HepG2 (cell line): Measurements from ENCODE around the gene C14orf119. TPM values are rescaled to one million over a fixed set of nuclear protein-coding genes. Genes with fewer than 3 reads are reported as not detected.
A peak's percentile ranks its signal among the peaks of the same experiment; 100 is the strongest.

ENCODE experiments used
- ARID2 ChIP-seq: sonication (generic); formaldehyde crosslinking; IDR thresholded peaks from 2 replicates; pipeline ENCODE4 v1.8.1; 2022; ENCODE audit warnings: mild to moderate bottlenecking, missing genetic modification reagents, borderline replicate concordance
- CHD4 ChIP-seq: fragments of 200-600 bp; sonication (generic); IDR thresholded peaks from 2 replicates; pipeline ENCODE4 v1.7.0; 2017; ENCODE audit warnings: mild to moderate bottlenecking, low read length, borderline replicate concordance
- FOXC1 ChIP-seq: sonication (generic); formaldehyde crosslinking; IDR thresholded peaks from 2 replicates; pipeline ENCODE4 v1.8.0; 2022; ENCODE audit warnings: mild to moderate bottlenecking, missing genetic modification reagents, borderline replicate concordance
- HHEX ChIP-seq: IDR thresholded peaks from 2 replicates; pipeline ENCODE4 v1.6.1; 2016; ENCODE audit warnings: control low read depth
- HNF4A ChIP-seq: sonication (generic); formaldehyde crosslinking; IDR thresholded peaks from 2 replicates; pipeline ENCODE4 v1.4.0; 2020; ENCODE audit warnings: missing genetic modification reagents
- HNF4G ChIP-seq, 2 experiments: sonication (generic) in 1 of 2; formaldehyde crosslinking in 1 of 2; IDR thresholded peaks; 2 replicates each; pipeline versions ENCODE4 v1.4.0 to v1.6.1; 2011 to 2020; ENCODE audit warnings: borderline replicate concordance in 2 of 2, low read depth in 2 of 2, mild to moderate bottlenecking in 2 of 2, low read length in 1 of 2, missing genetic modification reagents in 1 of 2, moderate library complexity in 1 of 2
- MATR3 ChIP-seq: sonication (generic); formaldehyde crosslinking; IDR thresholded peaks from 2 replicates; pipeline ENCODE4 v1.4.0; 2020; ENCODE audit warnings: missing genetic modification reagents
- PHF5A ChIP-seq: IDR thresholded peaks from one replicate; pipeline ENCODE4 v1.6.1; 2018; ENCODE audit warnings: low read depth, missing genetic modification reagents; ENCODE audit not compliant: unreplicated experiment
- POLR2AphosphoS2 ChIP-seq: IDR thresholded peaks from 2 replicates; pipeline ENCODE4 v1.6.1; 2011; ENCODE audit warnings: low read depth, low read length, improper control_type of control experiment
- THAP7 ChIP-seq: sonication (generic); formaldehyde crosslinking; IDR thresholded peaks from 2 replicates; pipeline ENCODE4 v1.8.1; 2023; ENCODE audit warnings: mild to moderate bottlenecking, missing genetic modification reagents
- ZBTB20 ChIP-seq: sonication (generic); formaldehyde crosslinking; IDR thresholded peaks from 2 replicates; pipeline ENCODE4 v1.8.1; 2023; ENCODE audit warnings: missing genetic modification reagents, low read depth, mild to moderate bottlenecking, borderline replicate concordance
- ZBTB3 ChIP-seq: sonication (generic); formaldehyde crosslinking; IDR thresholded peaks from 2 replicates; pipeline ENCODE4 v1.4.0; 2020; ENCODE audit warnings: low read depth, mild to moderate bottlenecking, moderate library complexity, missing genetic modification reagents, borderline replicate concordance
- ZBTB42 ChIP-seq: sonication (generic); formaldehyde crosslinking; IDR thresholded peaks from 2 replicates; pipeline ENCODE4 v1.5.0; 2020; ENCODE audit warnings: mild to moderate bottlenecking, missing genetic modification reagents
- ZMAT5 ChIP-seq: sonication (generic); formaldehyde crosslinking; IDR thresholded peaks from 2 replicates; pipeline ENCODE4 v1.5.0; 2020; ENCODE audit warnings: mild to moderate bottlenecking, low read depth, missing genetic modification reagents, borderline replicate concordance
- ZNF224 ChIP-seq: sonication (generic); formaldehyde crosslinking; IDR thresholded peaks from 2 replicates; pipeline ENCODE4 v1.5.0; 2020; ENCODE audit warnings: mild to moderate bottlenecking, missing genetic modification reagents
- ZNF33B ChIP-seq: sonication (generic); formaldehyde crosslinking; IDR thresholded peaks from 2 replicates; pipeline ENCODE4 v1.5.1; 2020; ENCODE audit warnings: mild to moderate bottlenecking, missing genetic modification reagents
- ZNF841 ChIP-seq: sonication (generic); formaldehyde crosslinking; IDR thresholded peaks from 2 replicates; pipeline ENCODE4 v1.8.1; 2023; ENCODE audit warnings: missing genetic modification reagents, borderline replicate concordance
- ZNF878 ChIP-seq: sonication (generic); formaldehyde crosslinking; IDR thresholded peaks from 2 replicates; pipeline ENCODE4 v1.8.1; 2023; ENCODE audit warnings: mild to moderate bottlenecking, missing genetic modification reagents, moderate library complexity
- ZNF879 ChIP-seq: sonication (generic); formaldehyde crosslinking; IDR thresholded peaks from 2 replicates; pipeline ENCODE4 v1.8.1; 2023; ENCODE audit warnings: missing genetic modification reagents
- polyA plus RNA-seq, 8 experiments: library from polyadenylated mRNA; depleted of rRNA in 3 of 8; stranded (reverse) in 7 of 8; unstranded in 1 of 8; fragments of >200 nt; fragmentation: Illumina TruSeq in 4 of 8; extraction: Trizol in 4 of 8; gene quantifications; 2 replicates each; pipeline versions ENCODE4 v1.2.1 to v1.2.3, GENCODE V29; 2011 to 2016; ENCODE audit warnings: low read depth in 4 of 8, missing spikeins in 1 of 8, mixed read lengths in 1 of 8; ENCODE audit not compliant: insufficient read depth in 1 of 8
- total RNA-seq, 5 experiments: library from RNA; depleted of rRNA; stranded (reverse); fragments of >200 nt; fragmentation: Illumina TruSeq; extraction: Trizol; gene quantifications; 2 replicates each; pipeline ENCODE4 v1.2.3, GENCODE V29; 2016; ENCODE audit warnings: low read depth in 1 of 5
- TF ChIP-seq, protein P1 (sequence below): sonication (generic); formaldehyde crosslinking; IDR thresholded peaks from 2 replicates; pipeline ENCODE4 v1.4.0; 2020; ENCODE audit warnings: low read depth, missing genetic modification reagents
- TF ChIP-seq, protein P2 (sequence below): IDR thresholded peaks from 2 replicates; pipeline ENCODE4 v1.6.1; 2016; ENCODE audit warnings: missing compliant biosample characterization, missing genetic modification reagents, borderline replicate concordance
- TF ChIP-seq, protein P3 (sequence below): sonication (generic); formaldehyde crosslinking; IDR thresholded peaks from 2 replicates; pipeline ENCODE4 v1.5.0; 2020; ENCODE audit warnings: missing genetic modification reagents, mild to moderate bottlenecking, borderline replicate concordance

Gene C14orf119
- total and polyA plus RNA-seq, 2 of the 13 experiments (the other 11 are each of a cell fraction or from before 2014, with no cell fraction given), result 117 to 206 TPM

DNA sequence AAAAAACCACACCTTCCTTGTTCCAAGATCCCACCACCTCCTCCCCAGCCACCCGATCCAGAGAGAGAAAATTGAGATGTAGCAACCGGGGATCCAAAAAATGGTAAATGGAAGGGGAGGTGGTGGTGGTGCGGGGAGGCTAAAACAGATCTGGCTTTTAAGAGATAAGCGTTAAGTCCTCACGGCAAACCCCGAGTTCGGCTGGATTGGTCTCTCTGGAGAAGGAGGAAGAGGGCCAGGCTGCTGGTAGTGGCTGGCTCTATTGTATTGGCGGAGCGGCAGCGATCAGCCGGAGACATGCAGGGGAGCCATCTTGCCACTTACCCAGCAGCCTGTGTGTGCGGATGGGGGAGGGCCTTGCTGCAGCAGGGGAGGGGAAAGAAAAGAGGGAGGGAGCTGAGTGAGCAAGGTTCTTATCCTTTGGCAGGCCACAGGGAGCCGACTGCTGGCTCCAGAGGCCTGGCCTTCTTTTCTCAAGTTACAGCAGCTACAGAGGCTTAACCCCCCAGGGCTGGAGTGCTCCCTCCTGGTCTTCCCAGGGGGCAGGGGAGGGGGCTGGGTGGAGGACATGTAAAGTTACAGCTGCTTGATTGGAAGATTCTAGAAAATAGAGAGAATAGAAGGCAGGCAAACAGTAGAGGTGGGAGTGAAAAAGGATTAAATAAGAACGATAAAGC is 23.9 kb upstream of the C14orf119 start (continued):
- TF ChIP-seq FOXC1 (CRISPR knock-in tag) (peak; percentile 80), POLR2AphosphoS2 (peak; percentile 96), ARID2 (CRISPR knock-in tag) (peak; percentile 98), CHD4 (no peak), ZNF841 (CRISPR knock-in tag) (no peak), ZBTB20 (peak; percentile 43; the same call in 1 of the 2 replicates), PHF5A (peak; percentile 65), THAP7 (CRISPR knock-in tag) (peak; percentile 94), HHEX (no peak), ZNF33B (peak; percentile 75), ZBTB42 (CRISPR knock-in tag) (no peak), HNF4A (CRISPR knock-in tag) (0 out of 2 replicates have a peak, but pooled peaks have one; percentile 23), ZNF878 (CRISPR knock-in tag) (no peak), HNF4G (IDR thresholded peaks at IDR 0.05; ENCODE audit: borderline replicate concordance, low read depth, low read length) (0 out of 2 replicates have a peak, but pooled peaks have one; percentile 5), HNF4G (CRISPR knock-in tag; IDR thresholded peaks at IDR 0.05; ENCODE audit: borderline replicate concordance, low read depth) (0 out of 2 replicates have a peak, but pooled peaks have one; percentile 58), ZNF879 (peak; percentile 94), ZBTB3 (CRISPR knock-in tag) (0 out of 2 replicates have a peak, but pooled peaks have one; percentile 79), ZNF224 (peak; percentile 91; the same call in 1 of the 2 replicates), MATR3 (CRISPR knock-in tag) (no peak), ZMAT5 (CRISPR knock-in tag) (no peak)
- TF ChIP-seq, protein P1, sequence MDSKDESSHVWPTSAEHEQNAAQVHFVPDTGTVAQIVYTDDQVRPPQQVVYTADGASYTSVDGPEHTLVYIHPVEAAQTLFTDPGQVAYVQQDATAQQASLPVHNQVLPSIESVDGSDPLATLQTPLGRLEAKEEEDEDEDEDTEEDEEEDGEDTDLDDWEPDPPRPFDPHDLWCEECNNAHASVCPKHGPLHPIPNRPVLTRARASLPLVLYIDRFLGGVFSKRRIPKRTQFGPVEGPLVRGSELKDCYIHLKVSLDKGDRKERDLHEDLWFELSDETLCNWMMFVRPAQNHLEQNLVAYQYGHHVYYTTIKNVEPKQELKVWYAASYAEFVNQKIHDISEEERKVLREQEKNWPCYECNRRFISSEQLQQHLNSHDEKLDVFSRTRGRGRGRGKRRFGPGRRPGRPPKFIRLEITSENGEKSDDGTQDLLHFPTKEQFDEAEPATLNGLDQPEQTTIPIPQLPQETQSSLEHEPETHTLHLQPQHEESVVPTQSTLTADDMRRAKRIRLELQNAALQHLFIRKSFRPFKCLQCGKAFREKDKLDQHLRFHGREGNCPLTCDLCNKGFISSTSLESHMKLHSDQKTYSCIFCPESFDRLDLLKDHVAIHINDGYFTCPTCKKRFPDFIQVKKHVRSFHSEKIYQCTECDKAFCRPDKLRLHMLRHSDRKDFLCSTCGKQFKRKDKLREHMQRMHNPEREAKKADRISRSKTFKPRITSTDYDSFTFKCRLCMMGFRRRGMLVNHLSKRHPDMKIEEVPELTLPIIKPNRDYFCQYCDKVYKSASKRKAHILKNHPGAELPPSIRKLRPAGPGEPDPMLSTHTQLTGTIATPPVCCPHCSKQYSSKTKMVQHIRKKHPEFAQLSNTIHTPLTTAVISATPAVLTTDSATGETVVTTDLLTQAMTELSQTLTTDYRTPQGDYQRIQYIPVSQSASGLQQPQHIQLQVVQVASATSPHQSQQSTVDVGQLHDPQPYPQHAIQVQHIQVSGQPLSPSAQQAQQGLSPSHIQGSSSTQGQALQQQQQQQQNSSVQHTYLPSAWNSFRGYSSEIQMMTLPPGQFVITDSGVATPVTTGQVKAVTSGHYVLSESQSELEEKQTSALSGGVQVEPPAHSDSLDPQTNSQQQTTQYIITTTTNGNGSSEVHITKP (CRISPR knock-in tag), result peak; percentile 43; the same call in 1 of the 2 replicates
- TF ChIP-seq, protein P2, sequence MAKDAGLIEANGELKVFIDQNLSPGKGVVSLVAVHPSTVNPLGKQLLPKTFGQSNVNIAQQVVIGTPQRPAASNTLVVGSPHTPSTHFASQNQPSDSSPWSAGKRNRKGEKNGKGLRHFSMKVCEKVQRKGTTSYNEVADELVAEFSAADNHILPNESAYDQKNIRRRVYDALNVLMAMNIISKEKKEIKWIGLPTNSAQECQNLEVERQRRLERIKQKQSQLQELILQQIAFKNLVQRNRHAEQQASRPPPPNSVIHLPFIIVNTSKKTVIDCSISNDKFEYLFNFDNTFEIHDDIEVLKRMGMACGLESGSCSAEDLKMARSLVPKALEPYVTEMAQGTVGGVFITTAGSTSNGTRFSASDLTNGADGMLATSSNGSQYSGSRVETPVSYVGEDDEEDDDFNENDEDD, result peak; percentile 56; the same call in 1 of the 2 replicates
- TF ChIP-seq, protein P3, sequence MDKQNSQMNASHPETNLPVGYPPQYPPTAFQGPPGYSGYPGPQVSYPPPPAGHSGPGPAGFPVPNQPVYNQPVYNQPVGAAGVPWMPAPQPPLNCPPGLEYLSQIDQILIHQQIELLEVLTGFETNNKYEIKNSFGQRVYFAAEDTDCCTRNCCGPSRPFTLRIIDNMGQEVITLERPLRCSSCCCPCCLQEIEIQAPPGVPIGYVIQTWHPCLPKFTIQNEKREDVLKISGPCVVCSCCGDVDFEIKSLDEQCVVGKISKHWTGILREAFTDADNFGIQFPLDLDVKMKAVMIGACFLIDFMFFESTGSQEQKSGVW (CRISPR knock-in tag), result no peak
